Measurements from ENCODE around the gene QRICH1.

QRICH1 gene

DNA sequence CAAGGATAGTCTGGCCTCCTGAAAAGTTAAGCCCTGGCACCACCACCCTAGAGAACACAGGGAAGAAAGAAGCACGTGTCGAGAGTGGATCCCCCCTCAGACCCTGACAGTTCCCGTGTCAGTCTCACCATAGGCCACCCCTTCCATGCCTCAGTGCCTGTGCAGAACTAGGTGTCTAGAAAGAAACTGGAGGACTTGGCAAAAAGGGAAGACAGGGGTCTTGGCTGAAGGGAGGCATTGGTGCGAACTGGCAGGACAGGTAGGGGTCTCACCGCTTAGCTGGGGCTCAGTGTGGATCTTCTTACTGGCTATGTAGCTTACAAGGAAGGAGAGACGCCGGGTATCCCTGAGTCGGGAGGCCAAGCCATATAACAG, 10.2 kb upstream of the QRICH1 start:
- H3K36me3 ChIP-seq = peaks cover 52% of the 10 kb centered on the region
- peak overlapping the region; percentile 86 for H3K4me3 ChIP-seq (ENCODE audit: low read depth, low read length)
- TF ChIP-seq, protein P1, sequence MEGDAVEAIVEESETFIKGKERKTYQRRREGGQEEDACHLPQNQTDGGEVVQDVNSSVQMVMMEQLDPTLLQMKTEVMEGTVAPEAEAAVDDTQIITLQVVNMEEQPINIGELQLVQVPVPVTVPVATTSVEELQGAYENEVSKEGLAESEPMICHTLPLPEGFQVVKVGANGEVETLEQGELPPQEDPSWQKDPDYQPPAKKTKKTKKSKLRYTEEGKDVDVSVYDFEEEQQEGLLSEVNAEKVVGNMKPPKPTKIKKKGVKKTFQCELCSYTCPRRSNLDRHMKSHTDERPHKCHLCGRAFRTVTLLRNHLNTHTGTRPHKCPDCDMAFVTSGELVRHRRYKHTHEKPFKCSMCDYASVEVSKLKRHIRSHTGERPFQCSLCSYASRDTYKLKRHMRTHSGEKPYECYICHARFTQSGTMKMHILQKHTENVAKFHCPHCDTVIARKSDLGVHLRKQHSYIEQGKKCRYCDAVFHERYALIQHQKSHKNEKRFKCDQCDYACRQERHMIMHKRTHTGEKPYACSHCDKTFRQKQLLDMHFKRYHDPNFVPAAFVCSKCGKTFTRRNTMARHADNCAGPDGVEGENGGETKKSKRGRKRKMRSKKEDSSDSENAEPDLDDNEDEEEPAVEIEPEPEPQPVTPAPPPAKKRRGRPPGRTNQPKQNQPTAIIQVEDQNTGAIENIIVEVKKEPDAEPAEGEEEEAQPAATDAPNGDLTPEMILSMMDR (IDR thresholded peaks at IDR 0.05; ENCODE audit: low read depth, low read length) = no peak
- DNase-seq = no peak
- no peaks in the 10 kb centered on the region for H3K9me3 ChIP-seq (ENCODE audit: severe bottlenecking)
- no peaks in the 10 kb centered on the region for H3K27me3 ChIP-seq (ENCODE audit: insufficient read depth, low read depth, severe bottlenecking)
- H3K27ac ChIP-seq = peak overlapping the region; percentile 97

DNA sequence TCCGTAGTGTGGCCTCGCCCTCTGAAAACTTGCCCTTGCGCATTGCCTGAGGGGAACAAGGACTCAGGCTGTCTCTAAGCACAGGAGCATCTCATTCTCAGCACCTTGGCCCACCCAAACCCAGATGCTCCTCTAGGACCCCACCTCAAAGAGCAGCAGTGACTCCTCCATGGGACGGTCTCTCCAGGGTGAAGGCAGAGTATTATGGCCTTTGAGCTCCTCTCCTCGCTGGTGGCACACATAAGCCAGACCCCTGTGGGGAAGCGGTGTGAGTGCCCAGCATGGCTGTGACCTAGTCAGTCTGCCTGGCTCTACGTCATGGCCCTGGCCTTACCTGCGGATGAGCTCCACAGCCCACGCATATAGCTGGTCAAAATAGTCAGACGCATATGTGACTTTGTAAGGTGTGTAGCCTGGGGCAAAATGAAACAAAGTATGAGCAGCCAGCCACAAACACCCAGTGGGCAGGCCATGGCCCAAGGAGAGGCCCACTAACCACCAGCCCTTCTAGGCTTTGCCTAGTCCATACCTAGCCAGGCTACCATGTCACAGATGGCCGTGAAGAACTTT, 6.3 kb upstream of the QRICH1 start:
- TF ChIP-seq, protein P1 (IDR thresholded peaks at IDR 0.05; ENCODE audit: low read depth, low read length) = no peak
- DNase-seq = no peak
- Histone ChIP-seq H3K27me3 (ENCODE audit: insufficient read depth, low read depth, severe bottlenecking) (no peaks in the 10 kb centered on the region), H3K36me3 (peaks cover 72% of the 10 kb centered on the region), H3K27ac (no peak overlapping the region), H3K4me3 (ENCODE audit: low read depth, low read length) (no peak overlapping the region), H3K9me3 (ENCODE audit: severe bottlenecking) (no peaks in the 10 kb centered on the region)

- Histone ChIP-seq H3K4me3 (ENCODE audit: low read depth, low read length) (no peak overlapping the region), H3K27me3 (ENCODE audit: insufficient read depth, low read depth, severe bottlenecking) (no peaks in the 10 kb centered on the region), H3K27ac (no peak overlapping the region), H3K36me3 (peaks cover 69% of the 10 kb centered on the region), H3K9me3 (ENCODE audit: severe bottlenecking) (no peaks in the 10 kb centered on the region)
- DNase-seq = no peak
- TF ChIP-seq, protein P1 (IDR thresholded peaks at IDR 0.05; ENCODE audit: low read depth, low read length) = no peak
Observed at GRCh38 chr3:49098910-49099630, 5.2 kb upstream of the QRICH1 start.

- H3K36me3 ChIP-seq = peaks cover 70% of the 10 kb centered on the region
- H3K27me3 ChIP-seq (ENCODE audit: insufficient read depth, low read depth, severe bottlenecking) = no peaks in the 10 kb centered on the region
- DNase-seq = no peak
- TF ChIP-seq, protein P1 (IDR thresholded peaks at IDR 0.05; ENCODE audit: low read depth, low read length) = no peak
- H3K4me3 ChIP-seq (ENCODE audit: low read depth, low read length) = no peak overlapping the region
- no peak overlapping the region for H3K27ac ChIP-seq
- H3K9me3 ChIP-seq (ENCODE audit: severe bottlenecking) = no peaks in the 10 kb centered on the region
Observed at GRCh38 chr3:49098429-49098828, 4.6 kb upstream of the QRICH1 start.

- Histone ChIP-seq H3K27me3 (ENCODE audit: insufficient read depth, low read depth, severe bottlenecking) (no peaks in the 10 kb centered on the region), H3K36me3 (peaks cover 36% of the 10 kb centered on the region), H3K27ac (peak overlapping the region; percentile 98), H3K4me3 (ENCODE audit: low read depth, low read length) (peak overlapping the region; percentile 80), H3K9me3 (ENCODE audit: severe bottlenecking) (no peaks in the 10 kb centered on the region)
- peak; percentile 84 for DNase-seq
- TF ChIP-seq, protein P1 (IDR thresholded peaks at IDR 0.05; ENCODE audit: low read depth, low read length) = no peak
Observed at GRCh38 chr3:49092938-49093852, 676 bp downstream of the QRICH1 start.

All from WERI-Rb-1 (cell line).